Measurements from ENCODE around the gene VRK1.

DNA sequence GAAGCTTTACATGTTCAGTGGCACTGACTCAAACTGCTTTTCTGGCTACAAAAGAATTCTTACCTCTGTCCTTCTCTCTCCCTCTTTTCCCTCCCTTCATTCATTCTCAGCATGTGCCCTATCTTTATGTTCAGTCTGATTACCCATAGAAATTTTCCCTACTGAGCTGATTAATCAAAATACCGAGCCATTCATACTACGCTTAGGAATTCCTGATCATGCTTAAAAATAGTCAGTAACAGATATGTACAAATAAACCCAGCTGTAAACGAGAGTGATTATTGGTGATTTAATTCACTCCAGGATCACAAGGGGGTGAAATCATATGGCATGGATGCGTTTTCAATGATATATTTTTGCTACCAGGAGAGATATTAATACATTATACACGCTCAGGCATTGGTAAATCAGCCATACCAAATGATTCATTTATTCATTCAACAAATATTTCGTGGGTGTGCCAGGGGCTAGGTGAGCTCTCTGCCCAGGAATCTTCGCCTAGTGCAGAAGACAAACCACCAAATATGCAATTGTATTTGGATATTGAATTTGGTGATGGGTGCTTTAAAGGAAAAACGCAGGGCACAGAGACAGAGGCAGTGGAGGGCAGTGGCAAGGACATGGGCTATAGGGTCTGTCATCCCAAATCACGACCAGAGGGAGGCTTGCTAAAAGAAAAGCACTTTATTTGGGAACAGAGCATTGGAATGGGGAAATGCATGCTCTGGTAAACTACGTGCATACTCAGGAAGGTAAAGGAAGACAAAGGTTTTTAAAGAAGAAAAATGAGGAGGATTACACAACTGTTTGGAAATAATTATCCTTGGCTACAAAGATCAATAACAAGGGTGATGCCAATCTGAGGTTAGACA is 13.9 kb upstream of the VRK1 start:
- TF ChIP-seq, protein P1, sequence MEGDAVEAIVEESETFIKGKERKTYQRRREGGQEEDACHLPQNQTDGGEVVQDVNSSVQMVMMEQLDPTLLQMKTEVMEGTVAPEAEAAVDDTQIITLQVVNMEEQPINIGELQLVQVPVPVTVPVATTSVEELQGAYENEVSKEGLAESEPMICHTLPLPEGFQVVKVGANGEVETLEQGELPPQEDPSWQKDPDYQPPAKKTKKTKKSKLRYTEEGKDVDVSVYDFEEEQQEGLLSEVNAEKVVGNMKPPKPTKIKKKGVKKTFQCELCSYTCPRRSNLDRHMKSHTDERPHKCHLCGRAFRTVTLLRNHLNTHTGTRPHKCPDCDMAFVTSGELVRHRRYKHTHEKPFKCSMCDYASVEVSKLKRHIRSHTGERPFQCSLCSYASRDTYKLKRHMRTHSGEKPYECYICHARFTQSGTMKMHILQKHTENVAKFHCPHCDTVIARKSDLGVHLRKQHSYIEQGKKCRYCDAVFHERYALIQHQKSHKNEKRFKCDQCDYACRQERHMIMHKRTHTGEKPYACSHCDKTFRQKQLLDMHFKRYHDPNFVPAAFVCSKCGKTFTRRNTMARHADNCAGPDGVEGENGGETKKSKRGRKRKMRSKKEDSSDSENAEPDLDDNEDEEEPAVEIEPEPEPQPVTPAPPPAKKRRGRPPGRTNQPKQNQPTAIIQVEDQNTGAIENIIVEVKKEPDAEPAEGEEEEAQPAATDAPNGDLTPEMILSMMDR (conservative IDR thresholded peaks at IDR 0.05; ENCODE audit: low read depth, low read length): no peak
- TF ChIP-seq EZH2 (IDR thresholded peaks at IDR 0.05; ENCODE audit: borderline replicate concordance, low read depth, low read length, poor library complexity, severe bottlenecking): no peak

All from A673 (cell line).